PFSK-1 (cell line): ENCODE data around the gene GPS2.

Source experiments
- FOXP2 ChIP-seq: optimal IDR thresholded peaks from 2 replicates; pipeline ENCODE3; 2011; ENCODE audit warnings: borderline replicate concordance, control low read depth, inconsistent platforms; ENCODE audit not compliant: insufficient read depth; ENCODE audit errors: extremely low read length, extremely low read depth
- POLR2AphosphoS5 ChIP-seq: IDR thresholded peaks from 2 replicates; pipeline ENCODE4 v1.6.1; 2012; ENCODE audit warnings: low read depth, mild to moderate bottlenecking, control low read depth, low read length, moderate library complexity
- SIN3A ChIP-seq: IDR thresholded peaks from 2 replicates; pipeline ENCODE4 v1.6.1; 2012; ENCODE audit warnings: mild to moderate bottlenecking, low read length, moderate library complexity, borderline replicate concordance; ENCODE audit not compliant: insufficient read depth
- TAF1 ChIP-seq: IDR thresholded peaks from 2 replicates; pipeline ENCODE4 v1.6.1; 2012; ENCODE audit warnings: low read length, control low read depth, borderline replicate concordance; ENCODE audit not compliant: insufficient read depth
- TF ChIP-seq, protein P1 (sequence below), 2 experiments: IDR thresholded peaks; 2 replicates each; pipeline versions ENCODE4 v1.6.1 to v1.8.0; 2011 to 2012; ENCODE audit warnings: low read depth in 2 of 2, low read length in 2 of 2, control low read depth in 1 of 2, inconsistent platforms in 1 of 2, mild to moderate bottlenecking in 1 of 2, moderate library complexity in 1 of 2; ENCODE audit not compliant: insufficient read depth in 1 of 2

Gene GPS2

DNA sequence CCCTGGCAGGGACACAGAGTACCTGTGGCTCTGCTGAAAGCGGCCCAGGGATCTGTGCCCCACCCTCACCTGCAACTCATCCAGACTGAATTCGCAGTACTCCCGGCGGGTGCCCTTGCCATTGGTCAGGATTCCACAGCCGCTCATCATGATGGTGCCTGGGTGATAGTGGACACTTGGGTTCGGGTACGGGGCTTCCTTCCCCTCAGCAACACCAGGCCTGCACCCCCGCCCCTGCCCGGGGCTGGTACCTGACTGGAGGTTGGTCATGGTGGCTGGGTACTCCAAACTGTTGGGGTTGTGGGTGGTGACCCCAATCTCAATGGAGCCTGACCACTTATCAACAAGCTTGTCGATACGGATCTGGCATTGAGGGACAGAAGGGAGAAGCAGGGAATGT lies 11.0 kb upstream of the GPS2 start:
- TF ChIP-seq SIN3A (no peak), POLR2AphosphoS5 (no peak), TAF1 (no peak), FOXP2 (no peak)
- TF ChIP-seq, protein P1, sequence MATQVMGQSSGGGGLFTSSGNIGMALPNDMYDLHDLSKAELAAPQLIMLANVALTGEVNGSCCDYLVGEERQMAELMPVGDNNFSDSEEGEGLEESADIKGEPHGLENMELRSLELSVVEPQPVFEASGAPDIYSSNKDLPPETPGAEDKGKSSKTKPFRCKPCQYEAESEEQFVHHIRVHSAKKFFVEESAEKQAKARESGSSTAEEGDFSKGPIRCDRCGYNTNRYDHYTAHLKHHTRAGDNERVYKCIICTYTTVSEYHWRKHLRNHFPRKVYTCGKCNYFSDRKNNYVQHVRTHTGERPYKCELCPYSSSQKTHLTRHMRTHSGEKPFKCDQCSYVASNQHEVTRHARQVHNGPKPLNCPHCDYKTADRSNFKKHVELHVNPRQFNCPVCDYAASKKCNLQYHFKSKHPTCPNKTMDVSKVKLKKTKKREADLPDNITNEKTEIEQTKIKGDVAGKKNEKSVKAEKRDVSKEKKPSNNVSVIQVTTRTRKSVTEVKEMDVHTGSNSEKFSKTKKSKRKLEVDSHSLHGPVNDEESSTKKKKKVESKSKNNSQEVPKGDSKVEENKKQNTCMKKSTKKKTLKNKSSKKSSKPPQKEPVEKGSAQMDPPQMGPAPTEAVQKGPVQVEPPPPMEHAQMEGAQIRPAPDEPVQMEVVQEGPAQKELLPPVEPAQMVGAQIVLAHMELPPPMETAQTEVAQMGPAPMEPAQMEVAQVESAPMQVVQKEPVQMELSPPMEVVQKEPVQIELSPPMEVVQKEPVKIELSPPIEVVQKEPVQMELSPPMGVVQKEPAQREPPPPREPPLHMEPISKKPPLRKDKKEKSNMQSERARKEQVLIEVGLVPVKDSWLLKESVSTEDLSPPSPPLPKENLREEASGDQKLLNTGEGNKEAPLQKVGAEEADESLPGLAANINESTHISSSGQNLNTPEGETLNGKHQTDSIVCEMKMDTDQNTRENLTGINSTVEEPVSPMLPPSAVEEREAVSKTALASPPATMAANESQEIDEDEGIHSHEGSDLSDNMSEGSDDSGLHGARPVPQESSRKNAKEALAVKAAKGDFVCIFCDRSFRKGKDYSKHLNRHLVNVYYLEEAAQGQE (IDR thresholded peaks at IDR 0.05; ENCODE audit: insufficient read depth in 1 of 2, low read depth in 2 of 2, low read length in 2 of 2) = no peak

DNA sequence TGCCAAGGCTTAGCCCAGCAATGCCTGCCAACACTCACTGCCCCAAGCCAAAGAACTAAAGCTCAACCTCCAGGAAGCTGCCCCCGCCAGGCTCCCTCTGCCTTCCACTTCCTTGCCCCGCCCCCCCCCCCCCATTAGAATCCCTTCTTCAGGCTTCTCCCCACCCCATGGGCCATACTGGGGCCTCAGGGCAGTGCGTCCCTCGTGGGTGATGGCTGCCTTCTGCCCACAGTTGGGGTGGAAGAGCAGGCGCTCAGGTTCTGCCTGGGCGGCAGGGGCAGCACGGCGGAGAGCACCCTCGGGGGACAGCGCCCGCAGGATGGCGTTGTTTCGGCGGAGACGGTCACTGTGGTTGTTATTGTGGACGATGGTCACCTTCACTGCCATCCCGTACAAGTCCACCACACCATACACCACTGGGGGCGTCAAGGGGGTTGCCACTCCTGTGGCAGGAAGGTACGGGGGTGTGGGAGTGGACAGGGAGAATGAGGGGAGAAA lies 9.9 kb upstream of the GPS2 start:
- TF ChIP-seq TAF1 (no peak), POLR2AphosphoS5 (no peak), SIN3A (no peak), FOXP2 (no peak)
- TF ChIP-seq, protein P1 (IDR thresholded peaks at IDR 0.05; ENCODE audit: insufficient read depth in 1 of 2, low read depth in 2 of 2, low read length in 2 of 2) = no peak

DNA sequence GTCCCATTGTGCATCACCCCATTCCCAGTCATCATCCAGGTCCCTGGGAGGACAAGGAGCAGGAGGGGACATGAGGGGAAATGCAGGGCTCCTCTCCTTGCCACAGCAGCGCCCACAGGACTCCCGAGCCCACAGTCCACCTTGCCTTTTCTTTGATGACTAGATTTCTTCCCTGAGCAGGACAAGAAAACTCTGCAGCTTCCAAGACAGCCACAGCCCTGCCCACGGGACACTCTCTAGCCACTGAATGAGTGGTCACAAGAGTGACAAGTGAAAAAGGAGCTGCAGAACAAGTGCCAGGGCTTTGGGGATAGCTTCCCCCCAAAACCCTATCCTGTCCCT lies 9.2 kb upstream of the GPS2 start:
- TF ChIP-seq TAF1 (no peak), SIN3A (no peak)
- TF ChIP-seq, protein P1 (IDR thresholded peaks at IDR 0.05; ENCODE audit: insufficient read depth in 1 of 2, low read depth in 2 of 2, low read length in 2 of 2) = no peak

DNA sequence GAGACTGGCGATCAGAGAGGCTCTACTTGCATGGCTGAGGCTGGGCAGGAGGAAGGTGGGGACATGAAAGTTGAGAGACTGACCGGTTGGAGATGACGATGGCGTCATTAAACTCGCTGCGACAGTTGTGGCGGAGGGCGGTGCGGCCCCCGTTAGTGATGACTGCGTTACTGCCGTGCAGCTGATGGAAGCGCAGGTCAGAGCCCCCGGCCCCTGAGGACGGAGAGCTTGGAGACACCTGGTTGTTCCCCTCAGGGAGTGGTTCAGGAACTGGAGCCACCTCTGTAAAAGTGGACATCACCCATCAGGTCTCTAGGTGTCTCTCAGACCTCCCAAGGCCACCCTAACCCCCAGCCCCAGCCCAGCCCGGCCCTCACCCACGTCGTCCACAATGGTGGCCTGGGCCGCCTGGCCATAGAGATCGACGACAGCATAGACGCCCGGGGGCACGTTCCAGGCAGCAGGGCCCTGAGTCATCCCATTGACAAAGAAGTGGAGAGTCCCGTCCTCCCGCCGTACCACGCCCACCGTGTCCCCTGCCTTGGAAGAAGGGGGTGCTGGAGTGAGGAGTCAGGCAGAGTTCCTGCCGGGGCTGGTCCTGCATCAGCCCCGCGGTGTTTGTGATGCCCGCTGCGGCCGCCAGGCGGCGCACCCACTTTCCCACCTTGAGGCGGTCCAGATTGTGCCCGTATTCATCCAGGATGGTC lies 8.7 kb upstream of the GPS2 start:
- TF ChIP-seq SIN3A (no peak), FOXP2 (no peak), TAF1 (no peak), POLR2AphosphoS5 (no peak)
- TF ChIP-seq, protein P1 (IDR thresholded peaks at IDR 0.05; ENCODE audit: insufficient read depth in 1 of 2, low read depth in 2 of 2, low read length in 2 of 2) = no peak

DNA sequence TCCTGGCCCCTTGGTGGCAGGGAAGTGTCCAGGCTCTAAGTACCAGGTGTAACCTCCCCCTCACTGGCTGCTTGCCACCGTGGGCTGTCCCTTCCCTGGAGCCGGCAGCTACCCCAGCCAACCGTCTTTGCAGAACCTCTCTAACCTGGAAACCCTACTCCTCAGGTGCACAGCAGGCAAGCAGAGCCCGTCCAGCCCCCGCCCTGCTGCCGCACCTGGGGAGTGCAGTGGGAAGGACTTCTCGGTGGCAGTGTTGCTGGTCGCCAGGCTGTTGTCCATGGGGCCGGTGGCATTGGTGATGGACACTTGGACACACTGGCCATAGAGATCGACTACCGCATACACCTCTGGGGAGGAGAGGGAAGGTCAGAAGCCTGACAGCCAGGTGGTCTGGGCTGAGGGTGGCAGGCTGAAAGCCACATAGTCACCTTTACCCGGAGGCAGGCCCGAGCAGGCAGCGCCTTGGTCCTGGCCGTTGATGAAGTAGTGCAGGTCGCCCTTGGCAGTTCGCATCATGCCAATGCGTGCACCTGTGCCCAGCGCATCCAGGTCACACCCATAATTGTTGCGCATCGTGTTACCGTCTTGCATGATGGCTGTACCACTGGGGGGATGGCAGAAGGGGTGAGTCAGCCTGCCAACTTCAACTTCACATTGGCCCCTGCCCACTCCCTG lies 7.5 kb upstream of the GPS2 start:
- TF ChIP-seq, protein P1 (IDR thresholded peaks at IDR 0.05; ENCODE audit: insufficient read depth in 1 of 2, low read depth in 2 of 2, low read length in 2 of 2) = no peak
- TF ChIP-seq POLR2AphosphoS5 (no peak), SIN3A (no peak), TAF1 (no peak), FOXP2 (no peak)
